Adrenal gland (tissue), 5 donors: ENCODE results near the gene RPH3AL.

Experiments
- CTCF ChIP-seq, 6 experiments: fragments of 450-650 bp in 4 of 6; fragments of 200-600 bp in 2 of 6; sonication (generic) in 1 of 6; IDR thresholded peaks; 1 replicate in 5 of 6; 2 replicates in 1 of 6; pipeline versions ENCODE4 v1.5.1 to v1.8.0; 2016 to 2021; ENCODE audit warnings: antibody characterized with exemption in 6 of 6, mild to moderate bottlenecking in 2 of 6, moderate library complexity in 1 of 6
- POLR2A ChIP-seq, 2 donors: fragments of 450-650 bp; IDR thresholded peaks; one replicate each; pipeline ENCODE4 v1.6.1; 2017; ENCODE audit warnings: antibody characterized with exemption in 2 of 2, mild to moderate bottlenecking in 2 of 2, moderate library complexity in 1 of 2
- donor health status: DM: no; HTN: no; CAD: no.

DNA sequence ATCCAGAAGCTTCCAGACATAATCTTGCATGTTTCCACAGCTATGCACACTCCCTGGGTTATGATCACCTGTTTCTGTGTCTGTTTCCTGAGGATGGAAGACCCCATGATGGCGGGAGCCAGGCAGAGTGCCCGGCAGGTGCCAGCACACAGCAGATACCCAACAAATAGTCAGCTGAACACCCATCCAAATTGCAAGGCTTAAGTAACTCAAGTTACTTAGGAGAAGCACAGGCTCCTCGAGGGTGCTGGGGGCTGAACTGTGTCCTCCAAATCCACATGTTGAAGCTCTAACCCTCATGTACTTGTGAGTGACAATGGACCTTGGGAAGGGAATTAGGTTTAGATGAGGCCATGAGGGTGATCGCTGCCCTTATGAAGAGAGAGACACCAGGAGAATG, 91.7 kb downstream of the RPH3AL start:
- TF ChIP-seq CTCF (IDR thresholded peaks at IDR 0.05) = no peak
- TF ChIP-seq POLR2A (IDR thresholded peaks at IDR 0.05) = no peak
